ENCODE results near the gene CTCFL.

DNA sequence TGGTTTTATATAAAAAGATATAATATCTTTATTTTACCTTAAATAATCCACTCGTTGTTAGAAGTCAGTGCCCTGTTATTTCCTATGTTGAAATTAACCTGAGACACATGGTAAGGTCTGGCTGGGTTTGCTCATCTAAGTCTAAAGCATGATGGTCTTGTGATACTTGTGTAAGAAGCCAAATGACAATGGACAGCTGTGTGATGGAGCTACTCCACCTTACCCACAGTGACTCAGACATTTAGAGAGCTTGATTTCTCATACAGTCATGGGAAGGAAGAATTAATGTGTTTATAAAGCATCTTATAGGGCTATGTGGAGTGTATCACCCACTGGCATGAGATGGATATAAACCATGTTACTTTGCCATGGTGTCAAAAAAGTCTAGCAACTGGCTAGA is 11.7 kb downstream of the CTCFL start:
- TF ChIP-seq, protein P1, sequence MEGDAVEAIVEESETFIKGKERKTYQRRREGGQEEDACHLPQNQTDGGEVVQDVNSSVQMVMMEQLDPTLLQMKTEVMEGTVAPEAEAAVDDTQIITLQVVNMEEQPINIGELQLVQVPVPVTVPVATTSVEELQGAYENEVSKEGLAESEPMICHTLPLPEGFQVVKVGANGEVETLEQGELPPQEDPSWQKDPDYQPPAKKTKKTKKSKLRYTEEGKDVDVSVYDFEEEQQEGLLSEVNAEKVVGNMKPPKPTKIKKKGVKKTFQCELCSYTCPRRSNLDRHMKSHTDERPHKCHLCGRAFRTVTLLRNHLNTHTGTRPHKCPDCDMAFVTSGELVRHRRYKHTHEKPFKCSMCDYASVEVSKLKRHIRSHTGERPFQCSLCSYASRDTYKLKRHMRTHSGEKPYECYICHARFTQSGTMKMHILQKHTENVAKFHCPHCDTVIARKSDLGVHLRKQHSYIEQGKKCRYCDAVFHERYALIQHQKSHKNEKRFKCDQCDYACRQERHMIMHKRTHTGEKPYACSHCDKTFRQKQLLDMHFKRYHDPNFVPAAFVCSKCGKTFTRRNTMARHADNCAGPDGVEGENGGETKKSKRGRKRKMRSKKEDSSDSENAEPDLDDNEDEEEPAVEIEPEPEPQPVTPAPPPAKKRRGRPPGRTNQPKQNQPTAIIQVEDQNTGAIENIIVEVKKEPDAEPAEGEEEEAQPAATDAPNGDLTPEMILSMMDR (IDR thresholded peaks at IDR 0.05; ENCODE audit: low read depth, low read length, poor library complexity, severe bottlenecking): no peak
- TF ChIP-seq EZH2phosphoT487 (IDR thresholded peaks at IDR 0.05; ENCODE audit: borderline replicate concordance, low read length): no peak
